IPS DF 19.7 (cell line): ENCODE measurements around the gene AADACL4.

ENCODE experiments used
- DNase-seq: peaks from one replicate; pipeline ENCODE4 v3.0.0-alpha.2; 2013; ENCODE audit warnings: low read depth, low spot score

Gene AADACL4

GRCh38 chr1:12643785-12644184 is at the start of gene AADACL4:
Gene AADACL4, plus strand, starts transcription at chr1:12644085. Its CDS starts 462 bp downstream, at chr1:12644547.
- DNase-seq: no peak

GRCh38 chr1:12594490-12594889 is 49.4 kb upstream of the AADACL4 start:
- DNase-seq: no peak

- no peak for DNase-seq
Measured at GRCh38 chr1:12594966-12595756, 48.7 kb upstream of the AADACL4 start.

- no peak for DNase-seq
Measured at GRCh38 chr1:12595757-12596006, 48.2 kb upstream of the AADACL4 start.

GRCh38 chr1:12596007-12596821 is 47.7 kb upstream of the AADACL4 start:
- no peak for DNase-seq

GRCh38 chr1:12597792-12598191 is 46.1 kb upstream of the AADACL4 start:
- DNase-seq: no peak

- no peak for DNase-seq
Measured at GRCh38 chr1:12598974-12599373, 44.9 kb upstream of the AADACL4 start.

- DNase-seq: no peak
Measured at GRCh38 chr1:12599657-12600056, 44.2 kb upstream of the AADACL4 start.

- no peak for DNase-seq
Measured at GRCh38 chr1:12600335-12600734, 43.5 kb upstream of the AADACL4 start.

GRCh38 chr1:12600880-12601633 is 42.8 kb upstream of the AADACL4 start:
- DNase-seq: no peak

- DNase-seq: no peak
Measured at GRCh38 chr1:12601700-12602658, 41.9 kb upstream of the AADACL4 start.

GRCh38 chr1:12602659-12603024 is 41.2 kb upstream of the AADACL4 start:
- no peak for DNase-seq

- no peak for DNase-seq
Measured at GRCh38 chr1:12603224-12603623, 40.7 kb upstream of the AADACL4 start.

GRCh38 chr1:12604114-12604874 is 39.6 kb upstream of the AADACL4 start:
- no peak for DNase-seq

GRCh38 chr1:12604986-12605385 is 38.9 kb upstream of the AADACL4 start:
- DNase-seq: no peak

- no peak for DNase-seq
Measured at GRCh38 chr1:12607263-12607662, 36.6 kb upstream of the AADACL4 start.

- no peak for DNase-seq
Measured at GRCh38 chr1:12608311-12608957, 35.5 kb upstream of the AADACL4 start.

- DNase-seq: no peak
Measured at GRCh38 chr1:12609469-12610003, 34.3 kb upstream of the AADACL4 start.

GRCh38 chr1:12610305-12610935 is 33.5 kb upstream of the AADACL4 start:
- DNase-seq: no peak
